ENCODE data around the gene NEBL.

The NEBL gene

DNA sequence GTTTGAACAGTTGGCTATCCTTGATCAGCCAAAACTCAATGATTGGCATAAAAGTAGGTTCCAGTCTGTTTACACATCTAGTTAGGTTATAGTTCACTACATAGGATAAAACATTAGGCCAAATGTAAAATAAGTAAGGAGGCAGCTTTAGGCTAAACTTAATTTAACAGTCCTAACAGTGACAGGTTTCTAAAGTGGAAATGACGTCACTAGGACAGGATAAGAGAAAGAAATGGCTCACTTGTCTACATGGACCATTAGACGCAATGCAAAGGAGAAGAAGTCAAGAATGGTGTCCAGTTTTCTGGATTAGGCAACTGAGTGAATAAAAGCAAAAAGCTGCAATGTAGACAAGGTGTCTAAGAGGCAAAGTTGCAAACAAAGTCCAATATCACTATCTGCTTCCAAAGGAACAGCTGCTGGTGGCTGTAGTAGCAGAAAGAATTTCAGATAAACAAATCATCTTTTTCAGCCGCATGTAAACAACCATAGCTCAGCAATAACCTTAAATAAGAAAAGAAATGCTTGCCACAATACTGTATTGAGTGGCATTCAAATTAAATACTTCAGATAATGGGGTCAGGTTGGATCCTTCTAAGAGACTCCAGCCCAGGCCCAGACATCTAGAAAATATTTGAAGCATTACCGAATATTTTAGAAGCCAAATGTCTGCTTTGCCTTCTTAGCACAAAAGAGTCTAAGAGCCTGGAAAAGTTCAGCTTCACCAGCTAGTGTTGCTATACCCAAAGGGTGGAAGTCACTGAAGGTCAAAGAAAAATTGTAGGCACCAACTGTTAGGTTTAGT is 154.2 kb downstream of the NEBL start:
- Histone ChIP-seq H3K9ac (ENCODE audit: insufficient read length, low read depth) (no peak overlapping the region), H3K27me3 (ENCODE audit: insufficient read depth, insufficient read length) (no peaks in the 10 kb centered on the region), H3K36me3 (ENCODE audit: insufficient read depth, insufficient read length, low read length) (no peaks in the 10 kb centered on the region), H3K9me3 (ENCODE audit: insufficient read depth, low read length) (no peaks in the 10 kb centered on the region), H3K4me3 (ENCODE audit: insufficient read length, low read depth) (no peak overlapping the region), H3K4me1 (ENCODE audit: insufficient read depth, insufficient read length) (no peaks in the 10 kb centered on the region)
- no peak for TF ChIP-seq SUZ12 (IDR thresholded peaks at IDR 0.05; ENCODE audit: extremely low read depth, insufficient read depth, insufficient read length)
- TF ChIP-seq ZNF274 (IDR thresholded peaks at IDR 0.05; ENCODE audit: low read depth, low read length) = no peak
- no peak for TF ChIP-seq YY1 (IDR thresholded peaks at IDR 0.05; ENCODE audit: insufficient read depth, insufficient read length)
- no peak for DNase-seq (ENCODE audit: low read depth, low spot score)

DNA sequence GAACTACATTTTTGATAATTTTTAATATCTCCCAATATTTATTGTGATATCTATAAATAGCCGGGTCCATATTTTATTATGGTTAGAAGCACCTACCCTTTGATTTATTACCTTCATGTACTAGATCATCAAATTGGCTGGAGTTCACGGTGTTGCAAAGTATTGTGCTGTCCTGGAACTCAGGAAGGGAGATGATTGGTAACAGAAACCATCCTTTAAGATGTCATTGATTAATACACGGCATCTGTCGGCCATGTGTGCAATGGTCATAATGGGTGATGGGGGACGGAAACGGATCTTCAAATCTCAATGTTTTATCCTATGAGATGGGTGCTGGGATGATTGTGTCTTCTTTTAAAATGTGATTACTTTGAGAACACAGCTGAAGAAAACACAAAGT is 157.0 kb downstream of the NEBL start:
- H3K36me3 ChIP-seq (ENCODE audit: insufficient read depth, insufficient read length, low read length) = no peaks in the 10 kb centered on the region
- no peak overlapping the region for H3K4me3 ChIP-seq (ENCODE audit: insufficient read length, low read depth)
- no peaks in the 10 kb centered on the region for H3K9me3 ChIP-seq (ENCODE audit: insufficient read depth, low read length)
- no peak overlapping the region for H3K9ac ChIP-seq (ENCODE audit: insufficient read length, low read depth)
- DNase-seq (ENCODE audit: low read depth, low spot score) = no peak
- H3K4me1 ChIP-seq (ENCODE audit: insufficient read depth, insufficient read length) = no peaks in the 10 kb centered on the region
- no peaks in the 10 kb centered on the region for H3K27me3 ChIP-seq (ENCODE audit: insufficient read depth, insufficient read length)
- TF ChIP-seq ZNF274 (IDR thresholded peaks at IDR 0.05; ENCODE audit: low read depth, low read length) = no peak
- TF ChIP-seq YY1 (IDR thresholded peaks at IDR 0.05; ENCODE audit: insufficient read depth, insufficient read length) = no peak
- TF ChIP-seq SUZ12 (IDR thresholded peaks at IDR 0.05; ENCODE audit: extremely low read depth, insufficient read depth, insufficient read length) = no peak

GRCh38 chr10:20737107-20737506 is 160.0 kb downstream of the NEBL start:
- Histone ChIP-seq H3K27me3 (ENCODE audit: insufficient read depth, insufficient read length) (no peaks in the 10 kb centered on the region), H3K9ac (ENCODE audit: insufficient read length, low read depth) (no peak overlapping the region), H3K4me1 (ENCODE audit: insufficient read depth, insufficient read length) (no peaks in the 10 kb centered on the region), H3K36me3 (ENCODE audit: insufficient read depth, insufficient read length, low read length) (no peaks in the 10 kb centered on the region), H3K4me3 (ENCODE audit: insufficient read length, low read depth) (no peak overlapping the region), H3K9me3 (ENCODE audit: insufficient read depth, low read length) (no peaks in the 10 kb centered on the region)
- TF ChIP-seq SUZ12 (IDR thresholded peaks at IDR 0.05; ENCODE audit: extremely low read depth, insufficient read depth, insufficient read length) (no peak), ZNF274 (IDR thresholded peaks at IDR 0.05; ENCODE audit: low read depth, low read length) (no peak), YY1 (IDR thresholded peaks at IDR 0.05; ENCODE audit: insufficient read depth, insufficient read length) (no peak)
- DNase-seq (ENCODE audit: low read depth, low spot score) = no peak

Data from NT2/D1 (cell line).